Ammon's horn (tissue), 1 donor: Measurements from ENCODE around the gene SP110.

Source experiments
- DNase-seq: peaks from one replicate; pipeline ENCODE4 v3.0.0-alpha.2; 2016; ENCODE audit warnings: low spot score

Gene SP110

DNA sequence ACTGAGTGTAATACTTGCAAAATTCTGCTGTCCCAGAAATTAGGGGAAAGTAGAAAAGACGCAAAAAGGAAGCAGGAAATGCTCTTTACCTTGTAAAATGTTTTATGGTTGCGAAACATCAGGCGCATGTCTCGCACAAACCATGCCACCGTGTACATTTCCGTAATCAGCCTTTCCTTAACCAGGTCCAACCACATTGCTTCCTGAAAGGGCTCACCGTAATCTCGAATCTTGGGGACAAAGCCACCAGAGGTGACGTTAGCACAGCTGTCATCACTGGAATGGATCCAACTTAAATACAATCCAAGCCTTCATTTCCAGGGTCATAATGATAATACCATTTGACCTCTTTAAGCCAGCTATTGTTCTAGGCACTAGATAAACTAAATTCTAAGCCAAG is 49.3 kb downstream of the SP110 start:
- no peak for DNase-seq

DNA sequence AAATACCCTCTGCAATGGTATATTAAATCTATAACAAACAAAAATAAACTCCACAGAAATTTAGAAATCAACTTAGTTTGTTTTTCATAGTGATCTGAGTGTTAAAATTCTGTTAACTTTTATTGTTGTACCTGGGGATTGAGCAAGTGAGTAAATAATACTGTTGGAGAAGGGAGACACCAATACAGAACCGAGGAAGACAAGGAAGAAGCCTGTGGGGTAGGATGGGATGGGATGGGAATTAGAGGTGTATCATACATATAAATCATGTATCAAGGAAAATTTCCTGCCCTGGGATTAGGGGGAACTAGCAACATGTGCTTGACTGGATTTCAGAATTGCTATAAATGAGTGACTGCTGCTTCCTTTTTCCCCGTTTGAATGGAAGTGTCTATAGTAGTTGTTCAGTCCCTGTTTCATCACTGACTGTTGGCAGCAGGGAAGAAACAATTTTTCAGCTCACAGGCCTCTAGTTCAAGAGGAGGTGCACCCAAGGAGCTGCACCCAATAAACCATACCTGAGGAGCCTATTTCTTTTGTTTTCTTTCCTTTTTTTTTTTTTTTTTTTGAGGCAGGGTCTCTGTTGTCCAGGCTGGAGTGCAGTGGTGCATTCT is 53.1 kb downstream of the SP110 start:
- no peak for DNase-seq

GRCh38 chr2:230164139-230164538 is 55.6 kb downstream of the SP110 start:
- DNase-seq = no peak

GRCh38 chr2:230162981-230163380 is 56.8 kb downstream of the SP110 start:
- DNase-seq = no peak

DNA sequence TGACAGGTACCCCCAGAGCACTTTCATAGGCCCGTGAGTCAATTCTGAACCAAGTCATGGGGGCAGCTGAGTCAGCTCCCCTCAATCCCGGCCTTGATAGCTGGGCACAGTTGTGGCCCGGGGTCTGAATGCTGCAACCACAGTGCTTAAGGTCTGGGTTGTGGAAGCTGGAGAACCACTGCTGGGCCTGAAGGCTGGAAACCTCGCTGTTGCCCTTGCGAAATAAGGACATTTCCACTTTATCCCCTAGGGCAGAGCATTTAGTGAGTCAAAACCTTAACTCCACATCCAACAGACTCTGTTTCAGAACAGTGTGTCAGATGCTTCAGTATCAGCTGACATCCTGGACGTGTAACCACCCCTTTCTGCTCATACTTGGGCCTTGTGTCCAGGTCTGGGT is 58.6 kb downstream of the SP110 start:
- DNase-seq = no peak

GRCh38 chr2:230160112-230160660 is 59.6 kb downstream of the SP110 start:
- DNase-seq = peak; percentile 52

- DNase-seq = no peak
Measured at GRCh38 chr2:230158468-230158867, 61.3 kb downstream of the SP110 start.

GRCh38 chr2:230156782-230157699 is 62.7 kb downstream of the SP110 start:
- DNase-seq = no peak

DNA sequence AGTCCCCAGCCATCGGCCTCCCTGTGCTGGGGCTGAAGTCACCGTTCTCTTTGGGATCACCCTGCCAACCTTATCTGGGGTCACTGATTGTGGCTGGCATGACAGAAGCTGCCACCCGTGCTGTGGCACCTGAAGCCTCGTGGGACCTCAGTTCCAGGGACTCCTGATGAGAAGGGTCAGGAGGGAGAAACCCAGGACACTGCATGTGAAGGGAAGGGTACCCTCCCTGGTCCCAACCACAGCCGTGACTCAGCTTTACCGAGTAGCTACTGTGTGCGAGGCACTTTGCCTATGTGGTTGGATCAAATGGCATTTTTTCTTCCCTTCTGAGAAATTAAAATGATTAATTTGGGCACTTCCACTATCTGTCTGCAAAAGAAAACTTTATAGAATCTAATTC is 64.4 kb downstream of the SP110 start:
- no peak for DNase-seq

DNA sequence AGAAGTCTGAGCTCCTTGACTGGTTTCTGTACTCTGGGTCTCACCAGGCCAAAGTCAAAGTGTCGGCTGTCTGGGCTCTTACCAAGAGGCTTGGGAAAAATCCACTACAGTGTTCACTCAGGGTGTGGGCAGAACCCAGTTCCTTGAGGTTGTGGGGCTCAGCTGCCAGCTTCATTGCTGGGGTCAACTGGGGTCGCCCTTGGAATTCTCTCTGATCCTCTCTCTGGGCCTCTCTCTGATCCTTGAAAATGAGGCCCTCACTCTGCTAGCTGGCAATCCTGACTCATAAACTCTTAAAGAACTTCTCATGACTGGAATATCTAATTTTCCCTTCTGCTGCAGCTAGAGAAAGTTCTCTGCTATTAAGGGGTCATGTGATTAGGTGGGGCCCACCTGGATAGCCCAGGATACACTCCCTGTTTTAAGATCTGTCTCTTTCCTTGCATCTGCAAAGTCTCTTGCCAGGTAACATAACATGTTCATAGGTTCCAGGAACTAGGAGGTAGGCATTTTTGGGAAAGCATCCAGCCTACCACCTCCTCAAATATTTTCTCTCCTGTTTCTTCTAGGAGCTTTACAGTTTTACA is 66.3 kb downstream of the SP110 start:
- DNase-seq = no peak

DNA sequence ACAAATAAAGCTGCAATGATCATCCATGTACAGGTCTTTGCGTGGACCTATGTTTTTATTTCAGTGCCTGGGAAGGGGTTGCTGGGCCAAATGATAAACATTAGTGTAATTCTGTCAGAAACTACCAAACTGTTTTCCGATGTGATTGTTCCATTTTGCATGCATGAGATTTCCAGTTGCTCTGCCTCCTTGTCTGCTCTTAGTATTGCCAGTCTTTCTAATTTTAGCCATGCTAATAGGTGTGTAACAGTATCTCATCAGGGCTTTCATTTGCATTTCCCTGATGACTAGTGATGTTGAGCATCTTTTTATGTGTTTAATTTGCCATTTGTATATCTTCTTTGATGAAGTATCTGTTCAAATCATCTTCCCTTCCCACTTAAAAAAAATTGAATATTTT is 67.5 kb downstream of the SP110 start:
- no peak for DNase-seq

DNA sequence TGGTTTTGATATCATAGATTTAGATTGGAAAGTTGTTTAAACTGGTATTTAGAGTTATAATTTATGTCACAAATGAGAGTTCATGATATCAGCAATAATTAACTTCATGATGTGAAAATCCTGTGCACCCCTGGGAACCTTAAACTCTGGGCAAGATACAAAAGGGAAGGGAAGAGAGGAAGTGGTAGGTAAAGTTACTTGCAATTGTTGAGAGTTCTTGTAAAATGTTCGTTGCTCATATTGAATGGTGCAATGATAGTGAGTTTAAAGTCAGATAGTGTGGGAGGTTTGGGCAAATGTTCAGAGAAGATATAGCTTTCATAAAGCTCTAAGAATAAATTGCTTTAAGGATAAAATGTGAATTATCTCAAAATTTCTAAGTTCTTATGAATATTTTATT is 75.4 kb downstream of the SP110 start:
- DNase-seq = no peak

DNA sequence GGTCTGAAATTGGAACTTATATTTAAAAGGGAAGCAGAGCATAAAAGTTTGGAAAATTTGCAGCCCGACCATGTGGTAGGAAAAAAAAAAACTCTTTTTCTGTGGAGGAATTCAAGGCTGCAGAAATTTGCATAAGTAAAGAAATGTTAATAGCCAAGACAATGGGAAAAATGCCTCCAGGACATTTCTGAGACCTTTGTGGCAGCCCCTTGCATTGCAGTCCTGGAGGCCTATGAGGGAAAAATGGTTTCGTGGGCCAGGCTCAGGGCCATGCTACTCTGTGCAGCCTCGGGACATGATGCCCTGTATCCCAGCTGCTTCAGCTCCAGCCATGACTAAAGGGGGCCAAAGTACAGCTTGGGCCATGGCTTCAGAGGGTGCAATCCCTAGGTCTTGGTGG is 79.1 kb downstream of the SP110 start:
- no peak for DNase-seq

DNA sequence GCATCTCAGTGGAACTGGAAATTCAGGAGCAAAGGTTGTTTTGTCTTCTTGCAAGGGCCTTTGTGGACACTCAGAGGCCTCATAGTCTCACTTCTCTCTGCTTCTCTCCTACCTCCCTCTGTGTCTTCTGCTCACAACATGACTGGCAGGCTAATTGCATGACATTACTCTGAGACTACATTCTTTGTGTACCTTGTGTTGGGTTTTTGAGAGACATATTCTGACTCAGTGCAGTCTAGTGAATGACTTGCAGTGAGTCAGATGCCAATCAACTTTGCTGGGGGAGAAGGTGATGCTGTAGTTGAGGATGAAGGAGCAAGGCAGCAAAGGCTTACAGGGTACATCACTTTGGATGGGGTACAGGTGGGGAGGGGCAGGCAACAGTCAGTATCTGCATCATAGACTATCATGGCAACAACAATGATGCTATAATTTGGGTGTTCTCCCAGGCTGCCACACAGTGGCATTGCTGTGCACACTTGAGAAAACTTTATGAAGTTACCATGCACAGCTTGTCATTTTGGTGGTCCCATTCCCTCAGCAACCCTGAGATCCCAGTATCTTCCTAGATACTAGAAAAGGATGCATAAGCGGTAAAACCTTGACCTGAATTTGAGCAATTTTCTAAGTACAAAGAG is 81.8 kb downstream of the SP110 start:
- no peak for DNase-seq

DNA sequence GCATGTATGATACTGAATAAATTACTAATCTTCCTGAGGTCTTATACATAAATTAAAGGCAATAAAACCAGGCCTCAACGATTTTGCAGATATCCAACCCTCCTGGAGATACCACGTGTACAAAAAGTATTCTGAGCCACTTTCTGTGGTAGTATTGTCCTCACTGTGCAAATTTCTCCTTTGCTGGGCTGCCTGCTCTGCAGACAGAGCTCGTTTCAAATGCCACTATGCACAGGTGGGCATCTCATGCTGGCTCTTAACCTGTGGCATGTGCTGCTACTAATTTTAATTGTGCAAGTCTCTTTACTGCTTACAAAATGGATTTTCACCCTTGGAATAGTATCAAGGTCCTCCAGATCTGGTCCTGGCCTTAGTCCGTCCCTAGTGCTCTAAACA is 84.7 kb downstream of the SP110 start:
- no peak for DNase-seq

DNA sequence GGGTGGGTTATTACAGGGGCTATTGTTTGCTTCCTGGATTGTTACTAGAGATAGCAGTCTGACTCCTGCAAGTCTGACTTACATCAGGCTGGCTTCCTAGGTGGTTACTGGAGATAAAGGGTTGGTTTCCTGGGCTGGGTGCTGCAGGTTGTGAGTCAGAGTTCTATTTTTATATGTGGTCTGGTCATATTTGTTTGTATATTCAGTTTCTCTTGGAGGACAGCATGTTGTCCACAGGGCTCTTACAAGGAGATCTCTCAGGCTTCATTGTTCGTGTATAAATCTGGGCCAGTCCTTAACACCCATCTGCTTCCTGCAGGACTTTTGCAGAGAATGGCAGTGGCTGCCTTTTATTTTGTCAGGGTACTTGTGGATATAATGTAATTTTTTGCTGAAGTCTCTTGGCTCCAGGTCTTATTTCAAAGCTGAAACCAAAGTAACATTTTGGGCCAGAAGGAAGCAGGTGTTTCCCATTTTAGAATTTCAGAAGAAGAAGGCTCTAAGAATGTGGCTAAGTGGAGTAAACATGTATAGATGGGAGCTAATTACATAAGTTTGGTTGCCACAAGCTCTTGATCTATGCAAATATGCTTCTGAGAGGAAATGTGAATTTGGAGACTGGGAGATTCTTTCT is 85.2 kb downstream of the SP110 start:
- DNase-seq = no peak

GRCh38 chr2:230131366-230131765 is 88.4 kb downstream of the SP110 start:
- DNase-seq = no peak

DNA sequence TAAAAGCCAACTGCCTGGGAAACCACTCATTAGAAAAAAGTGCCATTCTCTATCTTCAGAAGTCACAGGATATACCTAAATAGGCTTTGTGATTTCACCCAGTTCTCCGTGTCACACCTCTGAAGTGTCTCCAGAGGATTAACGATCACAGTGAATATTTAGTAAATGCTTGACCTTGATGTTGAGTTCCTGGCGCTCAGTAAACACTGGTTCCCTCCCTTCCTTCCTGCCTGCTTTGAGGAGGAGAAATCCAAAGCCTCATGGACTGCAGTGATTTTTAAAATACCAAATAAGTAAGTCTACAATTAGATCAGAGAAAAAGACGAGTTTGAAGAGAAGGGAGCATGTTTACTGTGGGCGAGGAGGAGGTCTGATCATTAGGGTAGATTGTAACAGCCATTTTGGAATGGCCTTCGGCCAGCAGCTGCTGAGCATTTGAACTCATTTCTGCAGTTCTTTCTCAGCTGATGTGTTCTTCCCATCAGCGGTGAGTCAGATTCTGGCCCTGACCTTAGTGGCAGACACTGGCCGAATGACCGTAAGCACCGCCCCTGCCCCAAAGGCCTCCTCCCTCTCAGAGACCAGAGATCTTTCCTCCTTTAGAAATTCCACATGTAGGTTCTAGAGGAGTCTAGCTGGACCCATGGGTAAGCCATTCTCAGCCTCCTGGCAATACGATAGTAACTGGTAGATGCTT is 89.0 kb downstream of the SP110 start:
- DNase-seq = no peak

DNA sequence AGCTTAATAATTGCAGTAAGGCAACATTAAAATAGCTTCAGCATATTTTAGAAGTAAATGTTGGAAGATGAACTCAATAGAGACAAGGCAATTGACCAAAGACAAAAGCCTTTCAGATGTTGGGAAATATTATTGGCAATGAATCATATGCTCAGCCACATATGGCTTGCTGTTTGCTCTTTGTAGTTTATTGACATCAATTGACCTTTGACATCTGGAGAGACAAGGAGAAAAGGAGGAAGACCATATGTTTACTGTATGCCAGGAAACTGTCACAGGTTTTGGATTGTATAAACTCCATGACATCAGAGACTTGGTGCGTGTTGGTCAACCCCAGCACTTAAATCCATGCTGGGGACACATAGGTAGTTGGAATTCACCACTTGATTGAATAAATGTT is 90.4 kb downstream of the SP110 start:
- no peak for DNase-seq

DNA sequence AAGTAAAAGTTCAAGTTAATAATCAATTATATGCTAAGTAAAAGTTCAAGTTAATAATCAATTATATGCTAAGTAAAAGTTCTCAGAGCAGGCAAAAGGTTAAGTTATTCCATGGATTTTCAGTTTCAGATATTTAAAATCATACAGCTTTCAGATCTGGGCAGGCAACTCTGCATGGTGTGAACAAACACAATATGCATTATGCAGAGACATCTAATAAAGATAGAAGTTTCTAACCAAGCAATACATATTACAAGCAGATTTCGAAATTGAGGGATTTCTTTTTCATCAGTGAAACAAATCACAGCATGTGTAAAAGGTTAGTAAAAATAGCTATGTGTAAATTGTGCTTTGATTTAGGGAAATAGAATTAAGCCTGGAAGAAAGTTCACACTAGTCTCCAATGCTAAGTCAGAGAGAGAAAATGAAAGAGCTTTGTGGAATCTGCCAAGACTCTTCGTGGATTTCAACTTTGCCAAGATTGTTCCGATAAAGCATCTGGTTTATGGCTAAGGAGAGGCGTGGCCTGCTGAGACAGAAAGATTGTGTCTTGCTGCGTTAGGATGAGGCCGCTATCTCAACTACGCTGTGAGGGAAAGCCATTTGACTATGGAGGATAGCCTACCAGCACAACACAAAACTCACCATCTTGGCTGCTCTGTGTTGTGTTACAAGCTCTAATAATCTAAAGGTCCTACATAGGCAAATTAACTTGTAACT is 91.0 kb downstream of the SP110 start:
- peak; percentile 18 for DNase-seq

GRCh38 chr2:230127195-230127594 is 92.6 kb downstream of the SP110 start:
- no peak for DNase-seq
